Liver (tissue), 9 donors: ENCODE measurements around the gene TMEM82. TPM values are rescaled to one million over a fixed set of nuclear protein-coding genes. Genes with fewer than 3 reads are reported as not detected.

Source experiments
- DNase-seq: peaks from one replicate; pipeline ENCODE4 v3.0.0-alpha.2; 2017; ENCODE audit warnings: low spot score
- H3K27ac ChIP-seq, 2 donors: one replicate each; pipeline ENCODE4 v1.7.0; 2013; ENCODE audit warnings: inconsistent platforms in 2 of 2, low read length in 2 of 2, control low read depth in 1 of 2, low read depth in 1 of 2, mild to moderate bottlenecking in 1 of 2
- H3K27me3 ChIP-seq, 4 donors: one replicate each; pipeline versions ENCODE4 v1.6.1 to v1.7.0; 2013; ENCODE audit warnings: low read length in 3 of 4, inconsistent platforms in 1 of 4, mild to moderate bottlenecking in 1 of 4, moderate library complexity in 1 of 4; ENCODE audit not compliant: control insufficient read depth in 4 of 4, insufficient read depth in 4 of 4
- H3K36me3 ChIP-seq, 4 donors: one replicate each; pipeline versions ENCODE4 v1.6.1 to v1.7.0; 2013; ENCODE audit warnings: low read length in 3 of 4, mild to moderate bottlenecking in 3 of 4, low read depth in 1 of 4, moderate library complexity in 1 of 4; ENCODE audit not compliant: control insufficient read depth in 4 of 4, insufficient read depth in 3 of 4
- H3K4me1 ChIP-seq, 4 donors: one replicate each; pipeline versions ENCODE4 v1.6.1 to v1.7.0; 2013; ENCODE audit warnings: low read length in 3 of 4, mild to moderate bottlenecking in 3 of 4, moderate library complexity in 1 of 4; ENCODE audit not compliant: control insufficient read depth in 4 of 4, insufficient read depth in 4 of 4
- H3K4me3 ChIP-seq, 3 donors: one replicate each; pipeline versions ENCODE4 v1.6.1 to v1.7.0; 2013; ENCODE audit warnings: low read length in 3 of 3, control low read depth in 1 of 3, low read depth in 1 of 3, mild to moderate bottlenecking in 1 of 3
- H3K9ac ChIP-seq, 2 donors: one replicate each; pipeline ENCODE4 v1.7.0; 2013; ENCODE audit warnings: low read length in 2 of 2, mild to moderate bottlenecking in 2 of 2, moderate library complexity in 2 of 2, control low read depth in 1 of 2, low read depth in 1 of 2
- H3K9me3 ChIP-seq, 4 donors: one replicate each; pipeline versions ENCODE4 v1.6.1 to v1.7.0; 2013; ENCODE audit warnings: low read length in 3 of 4; ENCODE audit not compliant: control insufficient read depth in 4 of 4
- EGR1 ChIP-seq, 2 donors: IDR thresholded peaks; 2 replicates each; pipeline ENCODE4 v1.6.1; 2016 to 2018; ENCODE audit warnings: antibody characterized with exemption in 2 of 2, low read depth in 2 of 2
- FOXA1 ChIP-seq: IDR thresholded peaks from 2 replicates; pipeline ENCODE4 v1.6.1; 2016; ENCODE audit warnings: antibody characterized with exemption
- FOXA2 ChIP-seq: IDR thresholded peaks from 2 replicates; pipeline ENCODE4 v1.6.1; 2016; ENCODE audit warnings: antibody characterized with exemption
- GABPA ChIP-seq, 2 donors: IDR thresholded peaks in 1 of 2; conservative IDR thresholded peaks in 1 of 2; 2 replicates each; pipeline ENCODE4 v1.6.1; 2016; ENCODE audit warnings: antibody characterized with exemption in 2 of 2, mild to moderate bottlenecking in 1 of 2, moderate library complexity in 1 of 2
- HNF4A ChIP-seq, 2 donors: conservative IDR thresholded peaks; 2 replicates each; pipeline ENCODE4 v1.6.1; 2016; ENCODE audit warnings: antibody characterized with exemption in 2 of 2, mild to moderate bottlenecking in 2 of 2
- HNF4G ChIP-seq: IDR thresholded peaks from 2 replicates; pipeline ENCODE4 v1.6.1; 2016; ENCODE audit warnings: antibody characterized with exemption
- JUND ChIP-seq, 2 donors: IDR thresholded peaks; 2 replicates each; pipeline ENCODE4 v1.6.1; 2016; ENCODE audit warnings: antibody characterized with exemption in 2 of 2
- NR2F2 ChIP-seq: IDR thresholded peaks from 2 replicates; pipeline ENCODE4 v1.6.1; 2016; ENCODE audit warnings: antibody characterized with exemption
- RAD21 ChIP-seq, 2 donors: IDR thresholded peaks; 2 replicates each; pipeline ENCODE4 v1.6.1; 2016; ENCODE audit warnings: antibody characterized with exemption in 2 of 2, mild to moderate bottlenecking in 2 of 2
- RXRA ChIP-seq, 2 donors: IDR thresholded peaks; 2 replicates each; pipeline ENCODE4 v1.6.1; 2017 to 2018; ENCODE audit warnings: antibody characterized with exemption in 2 of 2, mild to moderate bottlenecking in 1 of 2
- SP1 ChIP-seq: IDR thresholded peaks from 2 replicates; pipeline ENCODE4 v1.6.1; 2018; ENCODE audit warnings: antibody characterized with exemption, mild to moderate bottlenecking
- TAF1 ChIP-seq: conservative IDR thresholded peaks from 2 replicates; pipeline ENCODE4 v1.6.1; 2016; ENCODE audit warnings: antibody characterized with exemption, mild to moderate bottlenecking
- YY1 ChIP-seq: IDR thresholded peaks from 2 replicates; pipeline ENCODE4 v1.6.1; 2016; ENCODE audit warnings: antibody characterized with exemption, mild to moderate bottlenecking
- WGBS: extraction: QIAGEN DNeasy Blood & Tissue Kit; methylation state at CpG from one replicate; pipeline ENCODE4 v1.1.7; 2013; 5-methylcytosine and 5-hydroxymethylcytosine counted together
- polyA plus RNA-seq, 2 donors: library from polyadenylated mRNA; stranded (reverse) in 1 of 2; unstranded in 1 of 2; fragments of 200-250 nt in 1 of 2; fragments of >200 nt in 1 of 2; fragmentation: Nextera tagmentation in 1 of 2; extraction: Ambion mirVana in 1 of 2; gene quantifications; one replicate each; pipeline versions ENCODE4 v1.2.1 to v1.2.3, GENCODE V29; 2013 to 2015
- total RNA-seq, 2 donors: library from RNA; depleted of rRNA; stranded (reverse); fragments of >200 nt; gene quantifications; one replicate each; pipeline ENCODE4 v1.2.3, GENCODE V29; 2014
- TF ChIP-seq, protein P1 (sequence below): IDR thresholded peaks from 2 replicates; pipeline ENCODE4 v1.6.1; 2016; ENCODE audit warnings: antibody characterized with exemption
- TF ChIP-seq, protein P2 (sequence below): IDR thresholded peaks from 2 replicates; pipeline ENCODE4 v1.6.1; 2016; ENCODE audit warnings: antibody characterized with exemption, mild to moderate bottlenecking
- TF ChIP-seq, protein P3 (sequence below): IDR thresholded peaks from 2 replicates; pipeline ENCODE4 v1.6.1; 2016; ENCODE audit warnings: antibody characterized with exemption
- TF ChIP-seq, protein P4 (sequence below): fragments of 150-350 bp; IDR thresholded peaks from 2 replicates; pipeline ENCODE4 v1.5.1; 2017; ENCODE audit warnings: improper control_type of control experiment, low read depth, low read length; ENCODE audit not compliant: missing input control
- TF ChIP-seq, protein P5 (sequence below): IDR thresholded peaks from 2 replicates; pipeline ENCODE4 v1.6.1; 2016; ENCODE audit warnings: antibody characterized with exemption
- donor health status: healthy.
- donor health status: healthy.
- donor health status: healthy.
- donor health status: healthy.
- donor health status: healthy.

The TMEM82 gene
- total and polyA plus RNA-seq, 4 donors: 5.6 to 26.3 (median 13.4) TPM

DNA sequence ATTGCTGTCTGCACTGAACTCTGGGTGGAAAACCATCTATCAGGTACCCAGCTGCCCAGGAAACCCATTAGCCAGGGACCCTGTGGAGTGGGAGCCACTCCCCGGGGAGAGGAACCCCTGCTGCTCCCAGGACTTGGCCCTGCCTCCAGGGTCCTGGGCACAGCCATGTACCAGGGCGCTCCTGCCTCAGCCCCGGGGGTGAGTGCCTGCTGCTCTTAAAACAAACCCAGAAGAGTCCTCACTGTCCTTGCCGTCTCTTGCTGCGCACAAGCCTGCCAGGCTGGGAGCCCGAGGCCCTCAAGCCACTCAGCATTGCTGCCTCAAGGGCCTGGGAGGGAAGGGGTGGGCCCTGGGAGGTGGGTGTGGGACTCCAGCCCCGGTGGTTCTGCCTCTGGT lies 9.6 kb upstream of the TMEM82 start:
- Histone ChIP-seq H3K9ac (no peak overlapping the region), H3K9me3 (no peaks in the 10 kb centered on the region), H3K27ac (no peak overlapping the region), H3K27me3 (no peaks in the 10 kb centered on the region), H3K4me3 (no peak overlapping the region), H3K36me3 (peaks cover 13 to 50% (median 25%) of the 10 kb centered on the region in 4 donors), H3K4me1 (peaks cover 16 to 33% (median 23%) of the 10 kb centered on the region in 4 donors)
- no peak for TF ChIP-seq NR2F2
- TF ChIP-seq YY1: no peak
- TF ChIP-seq RAD21 (IDR thresholded peaks at IDR 0.05): no peak
- TF ChIP-seq GABPA (IDR thresholded peaks at IDR 0.05 in 1 of 2, conservative IDR thresholded peaks at IDR 0.05 in 1 of 2): no peak
- no peak for TF ChIP-seq FOXA1
- no peak for TF ChIP-seq FOXA2
- TF ChIP-seq, protein P1, sequence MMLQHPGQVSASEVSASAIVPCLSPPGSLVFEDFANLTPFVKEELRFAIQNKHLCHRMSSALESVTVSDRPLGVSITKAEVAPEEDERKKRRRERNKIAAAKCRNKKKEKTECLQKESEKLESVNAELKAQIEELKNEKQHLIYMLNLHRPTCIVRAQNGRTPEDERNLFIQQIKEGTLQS: no peak
- no peak for TF ChIP-seq TAF1
- TF ChIP-seq, protein P2, sequence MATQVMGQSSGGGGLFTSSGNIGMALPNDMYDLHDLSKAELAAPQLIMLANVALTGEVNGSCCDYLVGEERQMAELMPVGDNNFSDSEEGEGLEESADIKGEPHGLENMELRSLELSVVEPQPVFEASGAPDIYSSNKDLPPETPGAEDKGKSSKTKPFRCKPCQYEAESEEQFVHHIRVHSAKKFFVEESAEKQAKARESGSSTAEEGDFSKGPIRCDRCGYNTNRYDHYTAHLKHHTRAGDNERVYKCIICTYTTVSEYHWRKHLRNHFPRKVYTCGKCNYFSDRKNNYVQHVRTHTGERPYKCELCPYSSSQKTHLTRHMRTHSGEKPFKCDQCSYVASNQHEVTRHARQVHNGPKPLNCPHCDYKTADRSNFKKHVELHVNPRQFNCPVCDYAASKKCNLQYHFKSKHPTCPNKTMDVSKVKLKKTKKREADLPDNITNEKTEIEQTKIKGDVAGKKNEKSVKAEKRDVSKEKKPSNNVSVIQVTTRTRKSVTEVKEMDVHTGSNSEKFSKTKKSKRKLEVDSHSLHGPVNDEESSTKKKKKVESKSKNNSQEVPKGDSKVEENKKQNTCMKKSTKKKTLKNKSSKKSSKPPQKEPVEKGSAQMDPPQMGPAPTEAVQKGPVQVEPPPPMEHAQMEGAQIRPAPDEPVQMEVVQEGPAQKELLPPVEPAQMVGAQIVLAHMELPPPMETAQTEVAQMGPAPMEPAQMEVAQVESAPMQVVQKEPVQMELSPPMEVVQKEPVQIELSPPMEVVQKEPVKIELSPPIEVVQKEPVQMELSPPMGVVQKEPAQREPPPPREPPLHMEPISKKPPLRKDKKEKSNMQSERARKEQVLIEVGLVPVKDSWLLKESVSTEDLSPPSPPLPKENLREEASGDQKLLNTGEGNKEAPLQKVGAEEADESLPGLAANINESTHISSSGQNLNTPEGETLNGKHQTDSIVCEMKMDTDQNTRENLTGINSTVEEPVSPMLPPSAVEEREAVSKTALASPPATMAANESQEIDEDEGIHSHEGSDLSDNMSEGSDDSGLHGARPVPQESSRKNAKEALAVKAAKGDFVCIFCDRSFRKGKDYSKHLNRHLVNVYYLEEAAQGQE: no peak
- no peak for DNase-seq
- WGBS: 91% methylated on average over 7 of the region's 7 CpGs

DNA sequence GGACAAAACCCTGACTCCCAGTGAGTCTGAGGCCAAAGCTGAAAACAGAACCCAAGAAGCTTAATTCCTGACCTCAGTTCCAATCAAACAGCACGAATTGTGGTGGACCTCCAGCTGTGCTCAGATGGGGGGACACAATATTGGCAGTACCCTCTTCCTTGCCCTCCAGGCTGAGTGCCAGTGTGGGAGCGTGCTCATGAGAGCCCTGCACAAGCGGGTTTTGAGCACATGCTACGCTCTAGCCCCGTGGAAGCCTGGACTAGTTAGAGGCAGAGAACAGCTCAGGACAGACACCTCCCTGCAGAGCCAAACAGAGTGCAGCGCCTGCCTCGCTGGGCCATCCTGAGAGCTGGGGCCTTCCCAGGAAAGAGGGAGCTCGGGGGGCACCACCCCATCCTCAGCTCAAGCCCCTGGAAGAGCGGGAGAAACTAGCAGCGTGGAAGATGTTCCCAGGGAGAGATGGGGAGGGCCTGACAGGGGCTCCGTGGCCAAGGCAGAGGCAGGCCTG lies 9.0 kb upstream of the TMEM82 start:
- TF ChIP-seq, protein P3, sequence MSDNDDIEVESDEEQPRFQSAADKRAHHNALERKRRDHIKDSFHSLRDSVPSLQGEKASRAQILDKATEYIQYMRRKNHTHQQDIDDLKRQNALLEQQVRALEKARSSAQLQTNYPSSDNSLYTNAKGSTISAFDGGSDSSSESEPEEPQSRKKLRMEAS: no peak
- TF ChIP-seq NR2F2: no peak
- TF ChIP-seq HNF4A (conservative IDR thresholded peaks at IDR 0.05): no peak
- TF ChIP-seq GABPA (IDR thresholded peaks at IDR 0.05 in 1 of 2, conservative IDR thresholded peaks at IDR 0.05 in 1 of 2): no peak
- no peak for TF ChIP-seq FOXA2
- TF ChIP-seq, protein P4, sequence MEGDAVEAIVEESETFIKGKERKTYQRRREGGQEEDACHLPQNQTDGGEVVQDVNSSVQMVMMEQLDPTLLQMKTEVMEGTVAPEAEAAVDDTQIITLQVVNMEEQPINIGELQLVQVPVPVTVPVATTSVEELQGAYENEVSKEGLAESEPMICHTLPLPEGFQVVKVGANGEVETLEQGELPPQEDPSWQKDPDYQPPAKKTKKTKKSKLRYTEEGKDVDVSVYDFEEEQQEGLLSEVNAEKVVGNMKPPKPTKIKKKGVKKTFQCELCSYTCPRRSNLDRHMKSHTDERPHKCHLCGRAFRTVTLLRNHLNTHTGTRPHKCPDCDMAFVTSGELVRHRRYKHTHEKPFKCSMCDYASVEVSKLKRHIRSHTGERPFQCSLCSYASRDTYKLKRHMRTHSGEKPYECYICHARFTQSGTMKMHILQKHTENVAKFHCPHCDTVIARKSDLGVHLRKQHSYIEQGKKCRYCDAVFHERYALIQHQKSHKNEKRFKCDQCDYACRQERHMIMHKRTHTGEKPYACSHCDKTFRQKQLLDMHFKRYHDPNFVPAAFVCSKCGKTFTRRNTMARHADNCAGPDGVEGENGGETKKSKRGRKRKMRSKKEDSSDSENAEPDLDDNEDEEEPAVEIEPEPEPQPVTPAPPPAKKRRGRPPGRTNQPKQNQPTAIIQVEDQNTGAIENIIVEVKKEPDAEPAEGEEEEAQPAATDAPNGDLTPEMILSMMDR: no peak
- no peak for TF ChIP-seq JUND (IDR thresholded peaks at IDR 0.05)
- no peak for TF ChIP-seq RXRA (IDR thresholded peaks at IDR 0.05)
- TF ChIP-seq, protein P1: no peak
- no peak for TF ChIP-seq SP1
- no peak for TF ChIP-seq RAD21 (IDR thresholded peaks at IDR 0.05)
- TF ChIP-seq, protein P2: no peak
- no peak for TF ChIP-seq EGR1 (IDR thresholded peaks at IDR 0.05; ENCODE audit: low read depth in 2 of 2)
- TF ChIP-seq HNF4G: no peak
- TF ChIP-seq TAF1: no peak
- TF ChIP-seq, protein P5, sequence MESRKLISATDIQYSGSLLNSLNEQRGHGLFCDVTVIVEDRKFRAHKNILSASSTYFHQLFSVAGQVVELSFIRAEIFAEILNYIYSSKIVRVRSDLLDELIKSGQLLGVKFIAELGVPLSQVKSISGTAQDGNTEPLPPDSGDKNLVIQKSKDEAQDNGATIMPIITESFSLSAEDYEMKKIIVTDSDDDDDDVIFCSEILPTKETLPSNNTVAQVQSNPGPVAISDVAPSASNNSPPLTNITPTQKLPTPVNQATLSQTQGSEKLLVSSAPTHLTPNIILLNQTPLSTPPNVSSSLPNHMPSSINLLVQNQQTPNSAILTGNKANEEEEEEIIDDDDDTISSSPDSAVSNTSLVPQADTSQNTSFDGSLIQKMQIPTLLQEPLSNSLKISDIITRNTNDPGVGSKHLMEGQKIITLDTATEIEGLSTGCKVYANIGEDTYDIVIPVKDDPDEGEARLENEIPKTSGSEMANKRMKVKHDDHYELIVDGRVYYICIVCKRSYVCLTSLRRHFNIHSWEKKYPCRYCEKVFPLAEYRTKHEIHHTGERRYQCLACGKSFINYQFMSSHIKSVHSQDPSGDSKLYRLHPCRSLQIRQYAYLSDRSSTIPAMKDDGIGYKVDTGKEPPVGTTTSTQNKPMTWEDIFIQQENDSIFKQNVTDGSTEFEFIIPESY: no peak
- no peak for TF ChIP-seq FOXA1
- no peak for TF ChIP-seq YY1
- WGBS: 96% methylated on average over 11 of the region's 11 CpGs
- H3K27me3 ChIP-seq: no peaks in the 10 kb centered on the region
- H3K4me3 ChIP-seq: no peak overlapping the region
- H3K36me3 ChIP-seq: peaks cover 9 to 44% (median 22%) of the 10 kb centered on the region in 4 donors
- no peak overlapping the region for H3K27ac ChIP-seq
- no peaks in the 10 kb centered on the region for H3K9me3 ChIP-seq
- DNase-seq: no peak
- H3K9ac ChIP-seq: no peak overlapping the region
- peaks cover 17 to 39% (median 27%) of the 10 kb centered on the region in 4 donors for H3K4me1 ChIP-seq
